Ovary (tissue), 9 donors: ENCODE measurements around the gene ZNF777. TPM values are rescaled to one million over a fixed set of nuclear protein-coding genes. Genes with fewer than 3 reads are reported as not detected.

ENCODE experiments used
- DNase-seq, 5 donors: peaks; one replicate each; pipeline ENCODE4 v3.0.0-alpha.2; 2019 to 2020
- H3K27ac ChIP-seq, 2 donors: fragments of 200-600 bp; one replicate each; pipeline versions ENCODE4 v1.5.1 to v1.8.0; 2019 to 2022
- H3K27me3 ChIP-seq: fragments of 200-600 bp; one replicate; pipeline ENCODE4 v1.8.0; 2022
- H3K36me3 ChIP-seq: fragments of 200-600 bp; sonication (generic); one replicate; pipeline ENCODE4 v1.5.1; 2019
- H3K4me1 ChIP-seq: one replicate; pipeline ENCODE4 v1.8.1; 2013; ENCODE audit warnings: mild to moderate bottlenecking, moderate library complexity; ENCODE audit not compliant: insufficient read depth
- H3K4me3 ChIP-seq: fragments of 200-600 bp; sonication (generic); one replicate; pipeline ENCODE4 v1.5.1; 2017
- H3K9me3 ChIP-seq, 2 donors: fragments of 200-600 bp in 1 of 2; sonication (generic) in 1 of 2; one replicate each; pipeline versions ENCODE4 v1.5.1 to v1.8.1; 2013 to 2019; ENCODE audit warnings: mild to moderate bottlenecking in 1 of 2, moderate library complexity in 1 of 2
- CTCF ChIP-seq, 3 donors: fragments of 450-650 bp in 2 of 3; fragments of 200-600 bp in 1 of 3; IDR thresholded peaks; one replicate each; pipeline versions ENCODE4 v1.5.1 to v1.8.0; 2016 to 2022; ENCODE audit warnings: antibody characterized with exemption in 3 of 3, mild to moderate bottlenecking in 1 of 3
- EP300 ChIP-seq: sonication (generic); formaldehyde crosslinking; IDR thresholded peaks from one replicate; pipeline ENCODE4 v1.6.1; 2017; ENCODE audit warnings: antibody characterized with exemption
- POLR2A ChIP-seq: fragments of 450-650 bp; IDR thresholded peaks from one replicate; pipeline ENCODE4 v1.6.1; 2017; ENCODE audit warnings: antibody characterized with exemption, mild to moderate bottlenecking, moderate library complexity
- WGBS, 3 donors: extraction: QIAGEN DNeasy Blood & Tissue Kit in 1 of 3; methylation state at CpG; one replicate each; pipeline versions ENCODE4 v1.1.5 to v1.1.7; 2013 to 2017; 5-methylcytosine and 5-hydroxymethylcytosine counted together
- intact Hi-C, 4 donors: fragments of 100-400 bp; cut with DNase I; formaldehyde crosslinking; loops; one replicate each; pipeline versions ENCODE4 v1.11.0 to v1.15.1; 2022 to 2023
- polyA plus RNA-seq, 2 donors: library from polyadenylated mRNA; stranded (reverse); fragments of 200-250 nt in 1 of 2; fragments of 350-450 nt in 1 of 2; fragmentation: Illumina TruSeq in 1 of 2; extraction: RNeasy Lipid Tissue Mini Kit (QIAGEN cat#74804) in 1 of 2; gene quantifications; one replicate each; pipeline ENCODE4 v1.2.3, GENCODE V29; 2013 to 2014
- total RNA-seq, 7 donors: library from RNA; depleted of rRNA in 2 of 7; stranded (reverse); fragments of >200 nt in 2 of 7; fragmentation: NEBNext Ultra II Directional in 3 of 7; extraction: Animal tissue kit (Norgen Biotek cat#: 25700) in 3 of 7; gene quantifications; one replicate each; pipeline versions ENCODE4 v1.1.0 to v1.2.4, GENCODE V29; 2016 to 2023
- donor health status: DM: no; HTN: no; CAD: no; lungs with moderate emphysema.
- donor health status: DM: no; HTN: no; CAD: no.
- donor health status: Bipolar disorder and iron deficiency.
- donor health status: DM: yes; HTN: yes; CAD: no.
- donor health status: DM: no; HTN: no; CAD: no.
- donor health status: DM: yes; HTN: yes; CAD: no.

The ZNF777 gene
- total and polyA plus RNA-seq, 9 donors: 3.8 to 20.4 (median 13.8) TPM

- intact Hi-C loops: no loop called here
- no peaks in the 10 kb centered on the region for H3K27me3 ChIP-seq
- H3K9me3 ChIP-seq: no peaks in the 10 kb centered on the region
- TF ChIP-seq POLR2A (no peak), EP300 (no peak), CTCF (IDR thresholded peaks at IDR 0.05) (no peak)
- H3K4me3 ChIP-seq: no peak overlapping the region
- no peak for DNase-seq
- 83 to 87% (median 85%) methylated on average over 60 to 66 of the region's 66 CpGs for WGBS, 3 donors
- H3K4me1 ChIP-seq: no peaks in the 10 kb centered on the region
- no peak overlapping the region for H3K27ac ChIP-seq
- H3K36me3 ChIP-seq: no peaks in the 10 kb centered on the region
Measured at GRCh38 chr7:149431486-149432120, 29.3 kb downstream of the ZNF777 start.

GRCh38 chr7:149430192-149430591 lies 30.7 kb downstream of the ZNF777 start:
- Histone ChIP-seq H3K27me3 (no peaks in the 10 kb centered on the region), H3K4me1 (no peaks in the 10 kb centered on the region), H3K27ac (no peak overlapping the region), H3K36me3 (no peaks in the 10 kb centered on the region), H3K9me3 (no peaks in the 10 kb centered on the region), H3K4me3 (no peak overlapping the region)
- intact Hi-C loops: no loop called here
- no peak for DNase-seq
- no peak for TF ChIP-seq EP300
- TF ChIP-seq POLR2A: no peak
- TF ChIP-seq CTCF (IDR thresholded peaks at IDR 0.05): no peak
- WGBS, 3 donors: 87 to 95% (median 91%) methylated on average over 4 of the region's 4 CpGs

- no peaks in the 10 kb centered on the region for H3K4me1 ChIP-seq
- H3K9me3 ChIP-seq: no peaks in the 10 kb centered on the region
- H3K27ac ChIP-seq: no peak overlapping the region
- intact Hi-C loops: loop anchor here in 1 of 4 donors (10.0 kb wide), 1 partner anchor 163 kb away; the partner anchor contains the start of gene ZNF783
- WGBS, 3 donors: 52 to 66% (median 58%) methylated on average over 2 of the region's 2 CpGs
- H3K4me3 ChIP-seq: no peak overlapping the region
- no peaks in the 10 kb centered on the region for H3K27me3 ChIP-seq
- DNase-seq: no peak
- TF ChIP-seq EP300 (no peak), CTCF (IDR thresholded peaks at IDR 0.05) (no peak), POLR2A (no peak)
- no peaks in the 10 kb centered on the region for H3K36me3 ChIP-seq
Measured at GRCh38 chr7:149427893-149428292, 33.0 kb downstream of the ZNF777 start.

- intact Hi-C loops: loop anchor here in 1 of 4 donors (10.0 kb wide), 1 partner anchor 162 kb away; the partner anchor contains the start of gene ZNF783
- DNase-seq: no peak
- Histone ChIP-seq H3K27ac (no peak overlapping the region), H3K9me3 (no peaks in the 10 kb centered on the region), H3K36me3 (no peaks in the 10 kb centered on the region), H3K4me3 (no peak overlapping the region), H3K4me1 (peaks cover 3% of the 10 kb centered on the region), H3K27me3 (no peaks in the 10 kb centered on the region)
- TF ChIP-seq POLR2A (no peak), EP300 (no peak), CTCF (IDR thresholded peaks at IDR 0.05) (no peak)
- WGBS, 3 donors: 76 to 89% (median 79%) methylated on average over 4 of the region's 4 CpGs
Measured at GRCh38 chr7:149427096-149427680, 33.7 kb downstream of the ZNF777 start.
